ENCODE results near the gene CPLANE2. TPM values are rescaled to one million over a fixed set of nuclear protein-coding genes. Genes with fewer than 3 reads are reported as not detected.
"Not testable (repeated sequence)": the region's sequence is repeated elsewhere in the genome, so short reads cannot be mapped to it uniquely, and the experiment has no call there.

The CPLANE2 gene
- total RNA-seq, 3 donors from 2014 or later (not counting 1 experiment from before 2014, with no cell fraction given), result 7.6 to 10.8 (median 8.3) TPM

GRCh38 chr1:16226490-16227179, 10.3 kb downstream of the CPLANE2 start:
- Histone ChIP-seq H3K4me1 (ENCODE audit: control insufficient read depth, insufficient read depth, low read length) (peaks cover 16% of the 10 kb centered on the region), H3K27ac (ENCODE audit: low read length) (no peak overlapping the region), H3K36me3 (ENCODE audit: control insufficient read depth, insufficient read depth, low read length) (no peaks in the 10 kb centered on the region), H3K4me3 (ENCODE audit: low read length) (no peak overlapping the region), H3K9me3 (ENCODE audit: control insufficient read depth, insufficient read depth, low read length) (no peaks in the 10 kb centered on the region), H3K27me3 (ENCODE audit: control insufficient read depth, insufficient read depth, low read length) (peaks cover 22% of the 10 kb centered on the region)
- no peak for DNase-seq
- no peaks in the 10 kb centered on the region for H3K36me3 Mint-ChIP-seq
- H3K9me3 Mint-ChIP-seq, result no peaks in the 10 kb centered on the region
- H3K27me3 Mint-ChIP-seq (ENCODE audit: low read depth in 2 of 2), result peaks cover 12 to 27% of the 10 kb centered on the region in 2 donors
- H3K4me1 Mint-ChIP-seq, result peaks cover 7 to 10% of the 10 kb centered on the region in 2 donors
- H3K27ac Mint-ChIP-seq, result no peak overlapping the region
- 38% methylated on average over 46 of the region's 46 CpGs for WGBS (ENCODE audit: insufficient coverage)
- peak in 2 of 3 donors; percentile 27 to 38 for ATAC-seq
- intact Hi-C loops (cut with micrococcal nuclease), result no loop called here
- TF ChIP-seq CTCF (IDR thresholded peaks at IDR 0.05), result no peak
- peak overlapping the region; percentile 31 for H3K4me3 Mint-ChIP-seq

GRCh38 chr1:16226129-16226489, 10.9 kb downstream of the CPLANE2 start:
- no peaks in the 10 kb centered on the region for H3K9me3 ChIP-seq (ENCODE audit: control insufficient read depth, insufficient read depth, low read length)
- H3K27me3 Mint-ChIP-seq (ENCODE audit: low read depth in 2 of 2), result peaks cover 12 to 32% of the 10 kb centered on the region in 2 donors
- H3K4me1 ChIP-seq (ENCODE audit: control insufficient read depth, insufficient read depth, low read length), result peaks cover 16% of the 10 kb centered on the region
- 96% methylated on average over 7 of the region's 7 CpGs for WGBS (ENCODE audit: insufficient coverage)
- H3K4me1 Mint-ChIP-seq, result peaks cover 7 to 10% of the 10 kb centered on the region in 2 donors
- H3K27ac Mint-ChIP-seq, result no peak overlapping the region
- no peaks in the 10 kb centered on the region for H3K9me3 Mint-ChIP-seq
- intact Hi-C loops (cut with micrococcal nuclease), result no loop called here
- no peak overlapping the region for H3K27ac ChIP-seq (ENCODE audit: low read length)
- H3K36me3 Mint-ChIP-seq, result no peaks in the 10 kb centered on the region
- DNase-seq (no peak), ATAC-seq (no peak)
- H3K4me3 Mint-ChIP-seq, result no peak overlapping the region
- H3K36me3 ChIP-seq (ENCODE audit: control insufficient read depth, insufficient read depth, low read length), result no peaks in the 10 kb centered on the region
- TF ChIP-seq CTCF (IDR thresholded peaks at IDR 0.05), result no peak
- H3K27me3 ChIP-seq (ENCODE audit: control insufficient read depth, insufficient read depth, low read length), result peaks cover 22% of the 10 kb centered on the region
- no peak overlapping the region for H3K4me3 ChIP-seq (ENCODE audit: low read length)

GRCh38 chr1:16224472-16224871, 12.5 kb downstream of the CPLANE2 start:
- no peaks in the 10 kb centered on the region for H3K36me3 Mint-ChIP-seq
- Histone ChIP-seq H3K4me3 (ENCODE audit: low read length) (no peak overlapping the region), H3K27ac (ENCODE audit: low read length) (no peak overlapping the region), H3K9me3 (ENCODE audit: control insufficient read depth, insufficient read depth, low read length) (no peaks in the 10 kb centered on the region), H3K4me1 (ENCODE audit: control insufficient read depth, insufficient read depth, low read length) (peaks cover 16% of the 10 kb centered on the region), H3K27me3 (ENCODE audit: control insufficient read depth, insufficient read depth, low read length) (peaks cover 22% of the 10 kb centered on the region), H3K36me3 (ENCODE audit: control insufficient read depth, insufficient read depth, low read length) (no peaks in the 10 kb centered on the region)
- H3K27me3 Mint-ChIP-seq (ENCODE audit: low read depth in 2 of 2), result peaks cover 12 to 33% of the 10 kb centered on the region in 2 donors
- H3K4me1 Mint-ChIP-seq, result peaks cover 10 to 12% of the 10 kb centered on the region in 2 donors
- H3K4me3 Mint-ChIP-seq, result no peak overlapping the region
- no peak for DNase-seq
- no peaks in the 10 kb centered on the region for H3K9me3 Mint-ChIP-seq
- TF ChIP-seq CTCF (IDR thresholded peaks at IDR 0.05), result no peak
- 83% methylated on average over 3 of the region's 3 CpGs for WGBS (ENCODE audit: insufficient coverage)
- intact Hi-C loops (cut with micrococcal nuclease), result no loop called here
- no peak for ATAC-seq
- H3K27ac Mint-ChIP-seq, result no peak overlapping the region

- H3K27me3 ChIP-seq (ENCODE audit: control insufficient read depth, insufficient read depth, low read length), result peaks cover 18% of the 10 kb centered on the region
- H3K4me3 ChIP-seq (ENCODE audit: low read length); ATAC-seq; H3K27ac Mint-ChIP-seq; H3K27ac ChIP-seq (ENCODE audit: low read length); H3K9me3 Mint-ChIP-seq; H3K4me1 ChIP-seq (ENCODE audit: control insufficient read depth, insufficient read depth, low read length); DNase-seq; H3K9me3 ChIP-seq (ENCODE audit: control insufficient read depth, insufficient read depth, low read length); intact Hi-C loops (cut with micrococcal nuclease); H3K36me3 ChIP-seq (ENCODE audit: control insufficient read depth, insufficient read depth, low read length); H3K4me3 Mint-ChIP-seq; H3K36me3 Mint-ChIP-seq: not testable (repeated sequence)
- Mint-ChIP-seq H3K27me3 (ENCODE audit: low read depth in 2 of 2) (peaks cover 2 to 22% of the 10 kb centered on the region in 2 donors), H3K4me1 (peaks cover 7 to 11% of the 10 kb centered on the region in 2 donors)
- 97% methylated on average over 14 of the region's 14 CpGs for WGBS (ENCODE audit: insufficient coverage)
Observed at GRCh38 chr1:16222716-16223115, 14.3 kb downstream of the CPLANE2 start.
